Testis (tissue), 3 donors: ENCODE results near the gene GABRR1. TPM values are rescaled to one million over a fixed set of nuclear protein-coding genes. Genes with fewer than 3 reads are reported as not detected.

Experiments
- DNase-seq: peaks from one replicate; pipeline ENCODE4 v3.0.0-alpha.2; 2019
- H3K27ac ChIP-seq, 2 donors: fragments of 200-600 bp; sonication (generic); one replicate each; pipeline ENCODE4 v1.5.1; 2019
- H3K27me3 ChIP-seq: fragments of 200-600 bp; sonication (generic); one replicate; pipeline ENCODE4 v1.5.1; 2019
- H3K36me3 ChIP-seq: fragments of 200-600 bp; sonication (generic); one replicate; pipeline ENCODE4 v1.5.1; 2017; ENCODE audit warnings: low read depth; ENCODE audit errors: missing control alignments
- H3K4me1 ChIP-seq: fragments of 200-600 bp; sonication (generic); one replicate; pipeline ENCODE4 v1.5.1; 2019
- H3K4me3 ChIP-seq, 2 donors: fragments of 200-600 bp; sonication (generic); one replicate each; pipeline ENCODE4 v1.5.1; 2017 to 2019
- H3K9me3 ChIP-seq: fragments of 200-600 bp; sonication (generic); one replicate; pipeline ENCODE4 v1.5.1; 2017
- CTCF ChIP-seq, 3 experiments: fragments of 450-650 bp in 2 of 3; fragments of 200-600 bp in 1 of 3; sonication (generic) in 1 of 3; IDR thresholded peaks; one replicate each; pipeline ENCODE4 v1.5.1; 2016 to 2019; ENCODE audit warnings: antibody characterized with exemption in 3 of 3, mild to moderate bottlenecking in 2 of 3, moderate library complexity in 1 of 3
- POLR2A ChIP-seq: fragments of 450-650 bp; IDR thresholded peaks from one replicate; pipeline ENCODE4 v1.6.1; 2017; ENCODE audit warnings: antibody characterized with exemption, mild to moderate bottlenecking, moderate library complexity
- WGBS, 2 donors: methylation state at CpG; one replicate each; pipeline ENCODE4 v1.1.5; 2018; 5-methylcytosine and 5-hydroxymethylcytosine counted together
- intact Hi-C: fragments of 100-400 bp; cut with DNase I; formaldehyde crosslinking; loops from one replicate; pipeline ENCODE4 v1.15.1; 2023; ENCODE audit warnings: low total_unique reads
- polyA plus RNA-seq: library from polyadenylated mRNA; stranded (reverse); fragments of 350-450 nt; fragmentation: Illumina TruSeq; extraction: RNeasy Lipid Tissue Mini Kit (QIAGEN cat#74804); gene quantifications from one replicate; pipeline ENCODE4 v1.2.3, GENCODE V29; 2014; ENCODE audit warnings: low read depth, low replicate concordance; ENCODE audit not compliant: insufficient read depth
- total RNA-seq, 2 donors: library from RNA; depleted of rRNA; stranded (reverse); fragments of >200 nt; gene quantifications; one replicate each; pipeline ENCODE4 v1.2.3, GENCODE V29; 2016

GABRR1 gene
- total and polyA plus RNA-seq, 3 donors from 2014 or later, result 1.6 to 3.4 (median 3.0) TPM

GRCh38 chr6:89257781-89258180, 40.6 kb upstream of the GABRR1 start:
- WGBS, 2 donors, result 72 to 92% methylated on average over 4 of the region's 4 CpGs
- H3K27me3 ChIP-seq, result no peaks in the 10 kb centered on the region
- no peak for TF ChIP-seq POLR2A
- TF ChIP-seq CTCF (IDR thresholded peaks at IDR 0.05), result no peak
- H3K4me3 ChIP-seq, result no peak overlapping the region
- DNase-seq, result no peak
- no peaks in the 10 kb centered on the region for H3K36me3 ChIP-seq
- no peaks in the 10 kb centered on the region for H3K9me3 ChIP-seq
- peaks cover 10% of the 10 kb centered on the region for H3K4me1 ChIP-seq
- no peak overlapping the region for H3K27ac ChIP-seq
- intact Hi-C loops, result no loop called here

GRCh38 chr6:89257346-89257745, 40.2 kb upstream of the GABRR1 start:
- Histone ChIP-seq H3K27ac (no peak overlapping the region), H3K4me3 (no peak overlapping the region), H3K9me3 (no peaks in the 10 kb centered on the region), H3K36me3 (no peaks in the 10 kb centered on the region), H3K4me1 (peaks cover 10% of the 10 kb centered on the region), H3K27me3 (no peaks in the 10 kb centered on the region)
- intact Hi-C loops, result no loop called here
- TF ChIP-seq CTCF (IDR thresholded peaks at IDR 0.05), result no peak
- no peak for TF ChIP-seq POLR2A
- 93% methylated on average over 6 of the region's 6 CpGs for WGBS, 2 donors
- DNase-seq, result no peak

- H3K4me3 ChIP-seq, result no peak overlapping the region
- DNase-seq, result no peak
- no peak overlapping the region for H3K27ac ChIP-seq
- intact Hi-C loops, result no loop called here
- TF ChIP-seq CTCF (IDR thresholded peaks at IDR 0.05), result no peak
- no peak for TF ChIP-seq POLR2A
- no peaks in the 10 kb centered on the region for H3K27me3 ChIP-seq
- no peaks in the 10 kb centered on the region for H3K36me3 ChIP-seq
- H3K9me3 ChIP-seq, result no peaks in the 10 kb centered on the region
- 88 to 95% methylated on average over 4 of the region's 4 CpGs for WGBS, 2 donors
- no peaks in the 10 kb centered on the region for H3K4me1 ChIP-seq
Observed at GRCh38 chr6:89255417-89255816, 38.3 kb upstream of the GABRR1 start.

GRCh38 chr6:89254569-89254968, 37.4 kb upstream of the GABRR1 start:
- intact Hi-C loops, result no loop called here
- H3K4me1 ChIP-seq, result no peaks in the 10 kb centered on the region
- no peak overlapping the region for H3K27ac ChIP-seq
- no peak for TF ChIP-seq POLR2A
- no peaks in the 10 kb centered on the region for H3K27me3 ChIP-seq
- no peak for DNase-seq
- no peak overlapping the region for H3K4me3 ChIP-seq
- no peaks in the 10 kb centered on the region for H3K36me3 ChIP-seq
- H3K9me3 ChIP-seq, result no peaks in the 10 kb centered on the region

- TF ChIP-seq CTCF (IDR thresholded peaks at IDR 0.05) (no peak), POLR2A (no peak)
- DNase-seq, result no peak
- H3K36me3 ChIP-seq, result no peaks in the 10 kb centered on the region
- intact Hi-C loops, result no loop called here
- H3K4me1 ChIP-seq, result no peaks in the 10 kb centered on the region
- H3K9me3 ChIP-seq, result no peaks in the 10 kb centered on the region
- no peak overlapping the region for H3K27ac ChIP-seq
- H3K4me3 ChIP-seq, result no peak overlapping the region
- 80 to 82% methylated on average over 2 of the region's 2 CpGs for WGBS, 2 donors
- no peaks in the 10 kb centered on the region for H3K27me3 ChIP-seq
Observed at GRCh38 chr6:89252907-89253306, 35.7 kb upstream of the GABRR1 start.
